HS-5 (cell line): Measurements from ENCODE around the gene LYPD3.

Experiments
- DNase-seq: peaks from one replicate; pipeline ENCODE4 v3.0.0-alpha.2; 2012; ENCODE audit warnings: low read depth

Gene LYPD3

GRCh38 chr19:43430976-43431375 is 34.4 kb downstream of the LYPD3 start:
- DNase-seq: no peak

GRCh38 chr19:43430142-43430710 is 35.2 kb downstream of the LYPD3 start:
- no peak for DNase-seq

GRCh38 chr19:43429395-43429794 is 36.0 kb downstream of the LYPD3 start:
- DNase-seq: no peak

GRCh38 chr19:43425567-43426392 is 39.6 kb downstream of the LYPD3 start:
- no peak for DNase-seq

GRCh38 chr19:43423779-43424178 is 41.6 kb downstream of the LYPD3 start:
- no peak for DNase-seq

GRCh38 chr19:43422689-43423066 is 42.7 kb downstream of the LYPD3 start:
- no peak for DNase-seq

- no peak for DNase-seq
These were observed 43.3 kb downstream of the LYPD3 start for GRCh38 chr19:43422000-43422688.

GRCh38 chr19:43420954-43421353 is 44.5 kb downstream of the LYPD3 start:
- DNase-seq: no peak

GRCh38 chr19:43416951-43417623 is 48.3 kb downstream of the LYPD3 start:
- DNase-seq: no peak

GRCh38 chr19:43414554-43414953 is 50.9 kb downstream of the LYPD3 start, which contains the start of gene TEX101:
TSS of gene TEX101 (plus strand) at chr19:43414890. CDS start at chr19:43415920, 1,030 bp downstream.
- DNase-seq: no peak

- DNase-seq: no peak
These were observed 53.0 kb downstream of the LYPD3 start for GRCh38 chr19:43412441-43412840.
